Mesothelial cell of epicardium (in vitro differentiated cells): ENCODE measurements around the gene APOL3. TPM values are rescaled to one million over a fixed set of nuclear protein-coding genes. Genes with fewer than 3 reads are reported as not detected.
"Not testable (repeated sequence)": the region's sequence is repeated elsewhere in the genome, so short reads cannot be mapped to it uniquely, and the experiment has no call there.

Experiments used
- DNase-seq, 2 experiments: peaks; one replicate each; pipeline ENCODE4 v3.0.0; 2021; ENCODE audit warnings: low spot score in 2 of 2; ENCODE audit not compliant: unreplicated experiment in 2 of 2
- H3K27ac Mint-ChIP-seq: 2 replicates; pipeline ENCODE4 v1.8.0; 2021; ENCODE audit warnings: mixed read lengths
- H3K27me3 Mint-ChIP-seq: 2 replicates; pipeline ENCODE4 v1.8.0; 2021; ENCODE audit warnings: low read depth, mixed read lengths
- H3K36me3 Mint-ChIP-seq: 2 replicates; pipeline ENCODE4 v1.8.0; 2021; ENCODE audit warnings: mixed read lengths
- H3K4me1 Mint-ChIP-seq: 2 replicates; pipeline ENCODE4 v1.8.0; 2021; ENCODE audit warnings: mixed read lengths
- H3K4me3 Mint-ChIP-seq: 2 replicates; pipeline ENCODE4 v1.8.0; 2021; ENCODE audit warnings: mild to moderate bottlenecking, moderate library complexity, mixed read lengths
- H3K9me3 Mint-ChIP-seq: 2 replicates; pipeline ENCODE4 v1.8.0; 2021; ENCODE audit warnings: mixed read lengths
- CTCF ChIP-seq: fragments of 200-600 bp; sonication (generic); IDR thresholded peaks from one replicate; pipeline ENCODE4 v1.5.0; 2021; ENCODE audit warnings: antibody characterized with exemption; ENCODE audit not compliant: unreplicated experiment
- total RNA-seq: library from RNA; stranded (reverse); gene quantifications from 3 replicates; pipeline ENCODE4 v1.2.1, GENCODE V29; 2021

Gene APOL3
- total RNA-seq, 1 donor from 2014 or later, result 1.8 TPM

- no peaks in the 10 kb centered on the region for H3K9me3 Mint-ChIP-seq
- TF ChIP-seq CTCF, result no peak
- no peaks in the 10 kb centered on the region for H3K27me3 Mint-ChIP-seq
- H3K27ac Mint-ChIP-seq, result no peak overlapping the region
- H3K36me3 Mint-ChIP-seq, result peaks cover 3% of the 10 kb centered on the region
- H3K4me3 Mint-ChIP-seq, result no peak overlapping the region
- peaks cover 53% of the 10 kb centered on the region for H3K4me1 Mint-ChIP-seq
- no peak for DNase-seq
Measured at GRCh38 chr22:36194385-36194784, 33.8 kb upstream of the APOL3 start.

GRCh38 chr22:36193577-36193976 is 33.0 kb upstream of the APOL3 start:
- no peak for TF ChIP-seq CTCF
- H3K27ac Mint-ChIP-seq, result no peak overlapping the region
- H3K27me3 Mint-ChIP-seq, result peaks cover 1% of the 10 kb centered on the region
- H3K4me1 Mint-ChIP-seq, result peaks cover 49% of the 10 kb centered on the region
- H3K9me3 Mint-ChIP-seq, result no peaks in the 10 kb centered on the region
- no peak for DNase-seq
- peaks cover 3% of the 10 kb centered on the region for H3K36me3 Mint-ChIP-seq
- H3K4me3 Mint-ChIP-seq, result no peak overlapping the region

GRCh38 chr22:36193171-36193570 is 32.6 kb upstream of the APOL3 start:
- Mint-ChIP-seq H3K9me3 (no peaks in the 10 kb centered on the region), H3K4me1 (peaks cover 45% of the 10 kb centered on the region), H3K36me3 (peaks cover 3% of the 10 kb centered on the region), H3K27me3 (peaks cover 1% of the 10 kb centered on the region), H3K4me3 (no peak overlapping the region), H3K27ac (no peak overlapping the region)
- no peak for DNase-seq
- TF ChIP-seq CTCF, result no peak

GRCh38 chr22:36192542-36192941 is 32.0 kb upstream of the APOL3 start:
- no peaks in the 10 kb centered on the region for H3K9me3 Mint-ChIP-seq
- no peak overlapping the region for H3K4me3 Mint-ChIP-seq
- TF ChIP-seq CTCF, result no peak
- no peak overlapping the region for H3K27ac Mint-ChIP-seq
- peaks cover 39% of the 10 kb centered on the region for H3K4me1 Mint-ChIP-seq
- H3K27me3 Mint-ChIP-seq, result peaks cover 1% of the 10 kb centered on the region
- no peak for DNase-seq
- H3K36me3 Mint-ChIP-seq, result peaks cover 3% of the 10 kb centered on the region

GRCh38 chr22:36191106-36191836 is 30.7 kb upstream of the APOL3 start:
- H3K9me3 Mint-ChIP-seq, result no peaks in the 10 kb centered on the region

GRCh38 chr22:36187862-36188261 is 27.3 kb upstream of the APOL3 start:
- H3K27me3 Mint-ChIP-seq, H3K36me3 Mint-ChIP-seq, H3K9me3 Mint-ChIP-seq, H3K4me3 Mint-ChIP-seq, H3K27ac Mint-ChIP-seq, H3K4me1 Mint-ChIP-seq, DNase-seq: not testable (repeated sequence)

More at GRCh38 chr22:36191106-36191836, 30.7 kb upstream of the APOL3 start:
- DNase-seq, result no peak
- Mint-ChIP-seq H3K27ac (no peak overlapping the region), H3K4me1 (peaks cover 26% of the 10 kb centered on the region), H3K36me3 (peaks cover 3% of the 10 kb centered on the region), H3K27me3 (peaks cover 1% of the 10 kb centered on the region), H3K4me3 (no peak overlapping the region)
- TF ChIP-seq CTCF, result no peak
